HG03045 (cell line): ENCODE measurements around the gene GHITM.
"Not testable (repeated sequence)": the region's sequence is repeated elsewhere in the genome, so short reads cannot be mapped to it uniquely, and the experiment has no call there.

Experiments used
- ATAC-seq: cut with Tn5 transposase; IDR thresholded peaks from one replicate; pipeline ENCODE4 v1.9.1; 2021; ENCODE audit warnings: mild to moderate bottlenecking, moderate library complexity; ENCODE audit not compliant: unreplicated experiment

Gene GHITM

GRCh38 chr10:84173501-84173929, 34.2 kb downstream of the GHITM start, which contains the start of gene GPR15LG:
Gene GPR15LG, plus strand, starts transcription at chr10:84173801. Its CDS starts 51 bp downstream, at chr10:84173852.
- no peak for ATAC-seq

- ATAC-seq, result no peak
These were observed 36.1 kb downstream of the GHITM start for GRCh38 chr10:84175436-84175835.

GRCh38 chr10:84176351-84176750, 37.0 kb downstream of the GHITM start:
- no peak for ATAC-seq

- ATAC-seq, result no peak
These were observed 37.6 kb downstream of the GHITM start for GRCh38 chr10:84176836-84177474.

- ATAC-seq, result no peak
These were observed 38.3 kb downstream of the GHITM start for GRCh38 chr10:84177541-84178141.

GRCh38 chr10:84178160-84178609, 38.9 kb downstream of the GHITM start:
- ATAC-seq, result no peak

- peak; percentile 92 for ATAC-seq
These were observed 39.9 kb downstream of the GHITM start for GRCh38 chr10:84179059-84179710.

- ATAC-seq, result not testable (repeated sequence)
These were observed 41.1 kb downstream of the GHITM start for GRCh38 chr10:84180386-84180785.

- no peak for ATAC-seq
These were observed 42.3 kb downstream of the GHITM start for GRCh38 chr10:84181631-84182030.

GRCh38 chr10:84184517-84184916, 45.2 kb downstream of the GHITM start:
- no peak for ATAC-seq

- no peak for ATAC-seq
These were observed 46.3 kb downstream of the GHITM start for GRCh38 chr10:84185526-84186175.

- no peak for ATAC-seq
These were observed 49.5 kb downstream of the GHITM start for GRCh38 chr10:84188815-84189214.

GRCh38 chr10:84190621-84191020, 51.3 kb downstream of the GHITM start:
- ATAC-seq, result no peak

- ATAC-seq, result no peak
These were observed 51.8 kb downstream of the GHITM start for GRCh38 chr10:84191106-84191505.

GRCh38 chr10:84193327-84193726, 54.0 kb downstream of the GHITM start:
- no peak for ATAC-seq

- ATAC-seq, result peak; percentile 27
These were observed 54.6 kb downstream of the GHITM start for GRCh38 chr10:84193846-84194423.

- peak; percentile 76 for ATAC-seq
These were observed 55.2 kb downstream of the GHITM start, which contains the start of gene CDHR1 for GRCh38 chr10:84194424-84195043. Gene CDHR1, plus strand, starts transcription at chr10:84194537. Its CDS starts 224 bp downstream, at chr10:84194761.

GRCh38 chr10:84195044-84195830, 55.9 kb downstream of the GHITM start:
- ATAC-seq, result peak; percentile 3

GRCh38 chr10:84196083-84196482, 56.8 kb downstream of the GHITM start:
- ATAC-seq, result no peak

GRCh38 chr10:84196941-84197340, 57.6 kb downstream of the GHITM start:
- no peak for ATAC-seq
